ENCODE data around the gene GBA2. TPM values are rescaled to one million over a fixed set of nuclear protein-coding genes. Genes with fewer than 3 reads are reported as not detected.
A peak's percentile ranks its signal among the peaks of the same experiment; 100 is the strongest.

GBA2 gene
- total and polyA plus RNA-seq, 7 donors = 36.1 to 107 (median 47.4) TPM

DNA sequence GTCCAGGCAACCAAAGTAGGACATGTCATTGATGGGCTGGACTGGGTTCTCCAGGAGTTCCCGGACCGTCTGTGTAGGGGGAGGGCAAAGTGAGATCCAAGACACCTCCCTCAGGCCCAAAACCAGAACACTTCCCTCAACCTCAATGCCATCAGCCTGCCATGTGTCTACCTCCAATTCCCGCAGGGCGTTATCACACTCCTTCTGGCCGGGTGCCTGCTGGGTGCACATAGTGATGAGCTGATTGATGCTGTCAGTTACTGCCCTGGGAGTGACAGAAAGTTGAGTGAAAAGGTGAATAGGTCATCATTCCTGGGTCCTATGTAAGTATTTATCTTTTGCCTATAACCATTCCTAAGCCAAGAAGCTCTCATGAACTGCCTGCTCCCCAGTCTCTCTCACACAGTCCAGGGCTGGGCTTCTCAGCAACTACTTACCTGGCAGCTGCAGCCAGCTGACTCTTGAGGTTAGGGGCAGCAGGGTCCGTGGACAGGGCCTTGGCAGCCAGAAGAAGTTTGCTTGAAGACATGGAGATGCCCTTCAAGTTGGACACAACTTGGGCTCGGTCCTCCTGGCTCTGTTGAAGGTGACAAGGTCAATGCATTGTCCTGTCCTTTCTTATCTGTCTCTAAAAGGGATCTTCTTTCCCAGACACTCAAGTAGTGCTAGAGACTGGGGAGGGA is 38.1 kb downstream of the GBA2 start:
- no peaks in the 10 kb centered on the region for H3K27me3 ChIP-seq (ENCODE audit: insufficient read depth in 3 of 3, low read length in 2 of 3)
- H3K4me3 ChIP-seq = no peak overlapping the region
- H3K9me3 ChIP-seq = no peaks in the 10 kb centered on the region
- H3K4me1 ChIP-seq = no peaks in the 10 kb centered on the region
- peaks cover 30 to 99% of the 10 kb centered on the region in 2 donors for H3K36me3 ChIP-seq (ENCODE audit: insufficient read depth in 1 of 2, low read depth in 1 of 2)
- intact Hi-C loops (cut with DNase I) = no loop called here
- ATAC-seq = no peak
- TF ChIP-seq CTCF (IDR thresholded peaks at IDR 0.05) = no peak
- DNase-seq = no peak
- 63 to 84% (median 64%) methylated on average over 7 of the region's 7 CpGs for WGBS, 3 donors
- no peak overlapping the region for H3K27ac ChIP-seq

DNA sequence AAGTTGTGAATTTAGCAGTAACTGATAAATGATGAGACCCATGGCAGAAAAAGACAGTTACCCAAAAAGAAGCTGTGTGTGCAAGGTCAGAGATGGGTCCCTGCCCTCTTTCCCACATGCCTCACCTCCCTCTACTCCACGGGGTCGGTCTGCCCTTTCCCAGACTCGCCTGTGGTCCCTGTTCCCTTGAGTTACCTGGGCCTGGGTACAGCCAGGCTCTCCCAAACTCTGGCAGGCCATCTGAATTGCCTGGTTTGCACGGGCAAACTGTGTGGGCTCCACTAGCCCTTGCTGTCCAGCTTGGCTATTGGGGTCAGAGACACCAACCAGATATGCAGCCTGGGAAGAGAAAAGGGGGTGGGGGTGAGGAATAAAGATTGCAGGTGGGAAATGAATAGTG is 40.9 kb downstream of the GBA2 start:
- Histone ChIP-seq H3K27me3 (ENCODE audit: insufficient read depth in 3 of 3, low read length in 2 of 3) (no peaks in the 10 kb centered on the region), H3K4me3 (no peak overlapping the region), H3K9me3 (no peaks in the 10 kb centered on the region), H3K36me3 (ENCODE audit: insufficient read depth in 1 of 2, low read depth in 1 of 2) (peaks cover 20 to 99% of the 10 kb centered on the region in 2 donors), H3K27ac (no peak overlapping the region), H3K4me1 (no peaks in the 10 kb centered on the region)
- no peak for TF ChIP-seq CTCF (IDR thresholded peaks at IDR 0.05)
- ATAC-seq (no peak), DNase-seq (no peak)
- WGBS, 3 donors = 93 to 96% (median 93%) methylated on average over 4 of the region's 4 CpGs
- intact Hi-C loops (cut with DNase I) = loop anchor here in 1 of 2 donors (10.0 kb wide), 1 partner anchor 303 kb away; no protein-coding TSS in a partner anchor

DNA sequence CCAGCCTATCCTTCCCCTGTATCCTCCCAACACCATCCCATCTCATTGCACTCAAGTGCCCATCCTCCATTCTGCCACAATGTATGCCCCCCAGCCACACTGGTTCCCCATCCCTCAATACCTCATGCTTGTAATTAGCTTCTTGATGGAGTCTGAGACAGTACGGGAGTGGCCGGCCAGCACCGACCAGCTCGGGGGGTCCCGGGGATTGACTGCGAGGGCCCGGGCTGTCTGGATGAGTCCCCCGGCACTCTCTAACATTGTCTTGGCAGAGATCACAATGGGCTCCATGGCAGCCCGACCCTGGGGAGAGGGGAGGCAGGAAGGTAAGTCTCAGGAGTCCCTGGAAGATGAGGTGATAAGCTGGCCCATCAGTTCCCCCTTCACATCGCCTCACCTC is 42.1 kb downstream of the GBA2 start:
- 85 to 96% (median 88%) methylated on average over 10 of the region's 10 CpGs for WGBS, 3 donors
- H3K27me3 ChIP-seq (ENCODE audit: insufficient read depth in 3 of 3, low read length in 2 of 3) = no peaks in the 10 kb centered on the region
- ATAC-seq (no peak), DNase-seq (no peak)
- no peaks in the 10 kb centered on the region for H3K4me1 ChIP-seq
- H3K9me3 ChIP-seq = no peaks in the 10 kb centered on the region
- no peak overlapping the region for H3K27ac ChIP-seq
- intact Hi-C loops (cut with DNase I) = loop anchor here in 1 of 2 donors (10.0 kb wide), 1 partner anchor 302 kb away; no protein-coding TSS in a partner anchor
- no peak overlapping the region for H3K4me3 ChIP-seq
- no peak for TF ChIP-seq CTCF (IDR thresholded peaks at IDR 0.05)
- H3K36me3 ChIP-seq (ENCODE audit: insufficient read depth in 1 of 2, low read depth in 1 of 2) = peaks cover 21 to 99% of the 10 kb centered on the region in 2 donors

- DNase-seq (no peak), ATAC-seq (peak in 2 of 4 donors; percentile 12 to 23)
- no peak overlapping the region for H3K4me3 ChIP-seq
- H3K27me3 ChIP-seq (ENCODE audit: insufficient read depth in 3 of 3, low read length in 2 of 3) = no peaks in the 10 kb centered on the region
- no peak for TF ChIP-seq CTCF (IDR thresholded peaks at IDR 0.05)
- H3K4me1 ChIP-seq = no peaks in the 10 kb centered on the region
- H3K27ac ChIP-seq = no peak overlapping the region
- peaks cover 21 to 99% of the 10 kb centered on the region in 2 donors for H3K36me3 ChIP-seq (ENCODE audit: insufficient read depth in 1 of 2, low read depth in 1 of 2)
- 88 to 90% (median 88%) methylated on average over 7 of the region's 7 CpGs for WGBS, 3 donors
- intact Hi-C loops (cut with DNase I) = loop anchor here in 1 of 2 donors (10.0 kb wide), 1 partner anchor 301 kb away; no protein-coding TSS in a partner anchor
- no peaks in the 10 kb centered on the region for H3K9me3 ChIP-seq
These were observed 43.1 kb downstream of the GBA2 start for GRCh38 chr9:35705836-35706430.
